ENCODE results near the gene AP2S1. TPM values are rescaled to one million over a fixed set of nuclear protein-coding genes. Genes with fewer than 3 reads are reported as not detected.

The AP2S1 gene
- total RNA-seq, 4 donors from 2014 or later: 3.8 to 59.1 (median 45.1) TPM

- Histone ChIP-seq H3K9me3 (no peaks in the 10 kb centered on the region), H3K27me3 (no peaks in the 10 kb centered on the region), H3K4me1 (no peaks in the 10 kb centered on the region), H3K4me3 (no peak overlapping the region), H3K36me3 (no peaks in the 10 kb centered on the region), H3K27ac (no peak overlapping the region)
- DNase-seq: no peak
- TF ChIP-seq CTCF (IDR thresholded peaks at IDR 0.05) (no peak), POLR2A (IDR thresholded peaks at IDR 0.05) (no peak)
- intact Hi-C loops (cut with DNase I; ENCODE audit: low total_unique reads): no loop called here
Observed at GRCh38 chr19:46892252-46893179, 41.9 kb upstream of the AP2S1 start.

DNA sequence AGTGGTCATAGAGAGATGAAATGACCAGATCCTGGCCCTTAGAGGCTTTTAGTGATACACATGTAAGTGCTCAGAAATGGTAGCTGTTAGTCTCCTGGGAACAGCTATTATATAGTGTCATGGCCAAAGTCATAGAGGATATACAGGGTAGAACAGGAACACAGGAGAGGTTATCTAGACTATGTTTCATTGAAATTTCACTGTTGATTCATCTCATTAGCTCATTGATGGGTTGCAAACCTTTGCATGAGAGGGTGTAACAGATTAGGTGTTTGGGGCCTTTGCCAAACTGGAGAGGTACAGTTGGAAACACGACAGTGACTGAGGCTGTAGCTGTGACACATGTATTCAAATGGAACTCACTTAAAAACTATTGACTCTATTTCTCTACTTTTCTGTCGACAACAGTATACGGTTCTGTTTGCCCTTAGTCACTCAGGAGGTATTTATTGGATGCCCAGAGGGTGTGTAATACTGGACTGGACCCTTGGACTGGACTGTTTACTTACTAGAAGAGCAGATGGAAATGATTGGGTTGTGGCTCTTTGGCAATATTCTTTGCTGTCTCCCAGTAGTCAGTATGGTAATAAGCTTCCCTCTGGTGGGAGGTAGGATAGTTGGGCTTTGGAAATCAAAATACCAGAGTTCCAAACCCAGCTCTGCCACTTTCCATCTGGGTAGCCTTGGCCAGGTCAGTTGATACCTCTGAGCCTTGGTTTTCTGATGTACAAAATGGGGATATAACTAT is 40.0 kb upstream of the AP2S1 start:
- no peak for TF ChIP-seq POLR2A (IDR thresholded peaks at IDR 0.05)
- no peak for TF ChIP-seq CTCF (IDR thresholded peaks at IDR 0.05)
- Histone ChIP-seq H3K27ac (no peak overlapping the region), H3K9me3 (no peaks in the 10 kb centered on the region), H3K4me1 (no peaks in the 10 kb centered on the region), H3K4me3 (no peak overlapping the region), H3K36me3 (no peaks in the 10 kb centered on the region), H3K27me3 (no peaks in the 10 kb centered on the region)
- intact Hi-C loops (cut with DNase I; ENCODE audit: low total_unique reads): no loop called here
- DNase-seq: no peak

DNA sequence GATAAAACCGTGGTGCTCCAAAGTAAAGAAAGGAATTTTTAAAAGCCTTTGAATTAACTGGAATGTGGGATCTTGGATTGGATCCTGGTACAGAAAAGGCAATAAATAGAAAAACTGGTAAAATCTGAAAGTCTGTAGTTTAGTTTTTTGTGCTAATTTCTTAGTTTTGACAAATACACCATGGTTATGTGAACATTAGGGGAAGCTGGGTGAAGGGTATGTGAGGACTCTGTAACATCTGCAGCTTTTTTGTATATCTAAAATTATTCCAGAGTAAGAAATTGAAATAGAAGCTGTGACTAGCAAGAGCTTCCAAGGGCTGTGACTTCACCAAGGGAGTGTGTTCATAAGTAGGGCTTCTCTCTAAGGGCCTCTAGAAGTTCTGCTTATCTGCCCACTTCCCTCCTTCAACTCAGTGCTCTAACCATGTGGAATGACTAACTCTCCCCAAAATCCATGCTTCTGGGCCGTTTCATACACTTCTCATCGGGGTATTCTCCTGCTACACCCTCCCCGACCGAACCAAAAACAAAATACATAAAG is 36.7 kb upstream of the AP2S1 start:
- intact Hi-C loops (cut with DNase I; ENCODE audit: low total_unique reads): no loop called here
- no peaks in the 10 kb centered on the region for H3K27me3 ChIP-seq
- no peak for TF ChIP-seq POLR2A (IDR thresholded peaks at IDR 0.05)
- TF ChIP-seq CTCF (IDR thresholded peaks at IDR 0.05): no peak
- no peaks in the 10 kb centered on the region for H3K9me3 ChIP-seq
- H3K4me3 ChIP-seq: no peak overlapping the region
- H3K4me1 ChIP-seq: no peaks in the 10 kb centered on the region
- no peak for DNase-seq
- no peak overlapping the region for H3K27ac ChIP-seq
- H3K36me3 ChIP-seq: no peaks in the 10 kb centered on the region

GRCh38 chr19:46886546-46887239 is 36.0 kb upstream of the AP2S1 start:
- DNase-seq: no peak
- Histone ChIP-seq H3K4me3 (no peak overlapping the region), H3K27me3 (no peaks in the 10 kb centered on the region), H3K27ac (no peak overlapping the region), H3K9me3 (no peaks in the 10 kb centered on the region), H3K4me1 (no peaks in the 10 kb centered on the region), H3K36me3 (no peaks in the 10 kb centered on the region)
- intact Hi-C loops (cut with DNase I; ENCODE audit: low total_unique reads): no loop called here
- TF ChIP-seq CTCF (IDR thresholded peaks at IDR 0.05) (no peak), POLR2A (IDR thresholded peaks at IDR 0.05) (no peak)
